Epithelial cell of esophagus (primary cell): Measurements from ENCODE around the gene CTSD.

ENCODE experiments used
- DNase-seq: peaks from one replicate; pipeline ENCODE4 v3.0.0; 2010; ENCODE audit warnings: low read depth
- H3K4me3 ChIP-seq: 2 replicates; pipeline ENCODE4 v1.5.1; 2011; ENCODE audit warnings: mild to moderate bottlenecking, low read length, control low read depth
- TF ChIP-seq, protein P1 (sequence below): IDR thresholded peaks from 2 replicates; pipeline ENCODE4 v1.5.1; 2011; ENCODE audit warnings: low read depth, mild to moderate bottlenecking, low read length, control low read depth, inconsistent platforms; ENCODE audit not compliant: insufficient read depth; ENCODE audit errors: missing control alignments

Gene CTSD

DNA sequence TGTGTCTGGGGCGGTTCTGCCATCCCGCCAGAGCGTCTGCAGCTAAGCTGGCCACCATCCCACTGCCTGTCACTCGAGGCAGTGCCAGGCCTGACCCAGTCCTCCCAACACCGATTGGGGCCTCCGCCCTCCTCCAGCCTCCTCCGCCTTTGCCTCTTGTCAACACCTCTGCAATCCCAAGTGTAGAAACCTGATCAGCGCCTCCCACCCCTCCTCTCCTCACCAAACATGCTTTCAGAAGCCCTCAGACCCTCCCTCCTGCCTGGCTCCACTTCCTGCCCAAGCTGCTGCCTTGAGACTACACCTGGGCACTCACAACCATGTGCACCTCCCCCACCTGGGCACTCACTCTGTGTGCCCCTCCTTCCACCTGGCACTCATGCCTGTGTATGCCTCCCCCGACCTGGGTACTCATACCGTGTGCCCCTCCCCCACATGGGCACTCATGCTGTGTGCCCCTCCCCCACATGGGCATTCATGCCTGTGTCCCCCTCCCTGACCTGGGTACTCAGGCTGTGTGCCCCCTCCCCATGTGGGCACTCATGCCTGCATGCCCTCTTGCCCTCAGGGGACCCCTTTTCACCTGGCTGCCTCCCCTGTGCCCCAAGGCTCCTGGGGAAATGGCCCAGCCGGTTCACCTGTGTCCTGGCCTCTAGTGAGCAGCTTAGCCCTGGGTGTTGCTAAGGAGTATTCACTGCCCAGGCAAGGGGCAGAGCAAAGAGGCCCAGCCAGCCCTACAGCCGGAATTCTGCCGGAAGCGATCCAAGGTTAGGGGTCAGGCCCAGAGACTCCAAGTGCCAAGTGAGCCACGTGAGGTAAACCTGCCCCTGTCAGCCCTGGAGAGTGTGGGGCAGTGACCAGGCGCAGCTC lies 7.8 kb downstream of the CTSD start:
- TF ChIP-seq, protein P1, sequence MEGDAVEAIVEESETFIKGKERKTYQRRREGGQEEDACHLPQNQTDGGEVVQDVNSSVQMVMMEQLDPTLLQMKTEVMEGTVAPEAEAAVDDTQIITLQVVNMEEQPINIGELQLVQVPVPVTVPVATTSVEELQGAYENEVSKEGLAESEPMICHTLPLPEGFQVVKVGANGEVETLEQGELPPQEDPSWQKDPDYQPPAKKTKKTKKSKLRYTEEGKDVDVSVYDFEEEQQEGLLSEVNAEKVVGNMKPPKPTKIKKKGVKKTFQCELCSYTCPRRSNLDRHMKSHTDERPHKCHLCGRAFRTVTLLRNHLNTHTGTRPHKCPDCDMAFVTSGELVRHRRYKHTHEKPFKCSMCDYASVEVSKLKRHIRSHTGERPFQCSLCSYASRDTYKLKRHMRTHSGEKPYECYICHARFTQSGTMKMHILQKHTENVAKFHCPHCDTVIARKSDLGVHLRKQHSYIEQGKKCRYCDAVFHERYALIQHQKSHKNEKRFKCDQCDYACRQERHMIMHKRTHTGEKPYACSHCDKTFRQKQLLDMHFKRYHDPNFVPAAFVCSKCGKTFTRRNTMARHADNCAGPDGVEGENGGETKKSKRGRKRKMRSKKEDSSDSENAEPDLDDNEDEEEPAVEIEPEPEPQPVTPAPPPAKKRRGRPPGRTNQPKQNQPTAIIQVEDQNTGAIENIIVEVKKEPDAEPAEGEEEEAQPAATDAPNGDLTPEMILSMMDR, result no peak

DNA sequence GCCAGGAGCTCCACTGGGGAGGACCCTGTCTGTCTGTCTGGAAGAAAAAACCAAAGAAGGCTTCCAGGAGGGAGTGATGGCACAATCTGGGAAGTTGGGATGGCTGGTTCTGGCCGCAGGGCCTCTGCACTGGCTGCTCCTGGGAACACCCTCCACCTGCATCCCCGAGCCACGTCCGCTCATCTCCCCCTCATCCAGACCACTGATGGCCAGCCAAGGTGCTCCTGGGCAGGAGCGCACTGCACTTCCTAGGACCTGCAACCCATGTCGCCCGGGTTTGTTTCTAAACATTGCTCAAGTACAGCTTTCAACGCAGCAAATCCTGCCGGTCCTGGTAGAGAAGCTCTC lies 8.4 kb downstream of the CTSD start:
- TF ChIP-seq, protein P1, result no peak
- no peak for DNase-seq
- no peak overlapping the region for H3K4me3 ChIP-seq

More for the DNA sequence above, 7.8 kb downstream of the CTSD start:
- DNase-seq, result no peak
- no peak overlapping the region for H3K4me3 ChIP-seq

DNA sequence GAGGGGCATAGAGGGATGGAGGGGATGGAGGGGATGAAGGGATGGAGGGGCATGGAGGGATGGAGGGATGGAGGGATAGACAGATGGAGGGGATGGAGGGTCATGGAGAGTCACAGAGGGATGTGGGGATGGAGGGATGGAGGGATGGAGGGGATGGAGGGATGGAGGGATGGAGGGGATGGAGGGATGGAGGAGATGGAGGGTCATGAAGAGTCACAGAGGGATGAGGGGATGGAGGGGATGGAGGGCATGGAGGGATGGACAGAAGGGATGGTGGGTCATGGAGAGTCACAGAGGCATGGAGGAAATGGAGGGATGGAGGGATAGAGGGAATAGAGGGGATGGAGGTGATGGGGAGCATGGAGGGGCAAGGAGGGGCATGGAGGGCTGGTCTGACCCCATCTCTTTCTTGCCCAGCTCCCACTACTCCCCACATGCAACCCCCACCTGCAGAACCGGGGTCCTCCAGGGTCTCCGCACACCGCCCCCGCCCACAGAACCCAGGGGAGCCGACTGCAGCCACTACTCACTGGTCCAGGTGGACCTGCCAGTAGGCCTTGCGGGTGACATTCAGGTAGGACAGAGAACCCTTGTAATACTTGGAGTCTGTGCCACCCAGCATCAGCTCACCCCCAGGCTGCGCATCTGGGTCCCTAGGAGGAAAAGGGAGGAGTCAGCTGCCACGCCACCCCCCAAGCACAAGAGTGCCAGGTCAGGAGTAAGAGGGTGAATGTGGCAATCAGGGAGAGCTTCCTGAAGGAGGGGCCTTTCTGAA lies 9.2 kb downstream of the CTSD start:
- H3K4me3 ChIP-seq, result no peak overlapping the region
- no peak for DNase-seq
- TF ChIP-seq, protein P1, result no peak

DNA sequence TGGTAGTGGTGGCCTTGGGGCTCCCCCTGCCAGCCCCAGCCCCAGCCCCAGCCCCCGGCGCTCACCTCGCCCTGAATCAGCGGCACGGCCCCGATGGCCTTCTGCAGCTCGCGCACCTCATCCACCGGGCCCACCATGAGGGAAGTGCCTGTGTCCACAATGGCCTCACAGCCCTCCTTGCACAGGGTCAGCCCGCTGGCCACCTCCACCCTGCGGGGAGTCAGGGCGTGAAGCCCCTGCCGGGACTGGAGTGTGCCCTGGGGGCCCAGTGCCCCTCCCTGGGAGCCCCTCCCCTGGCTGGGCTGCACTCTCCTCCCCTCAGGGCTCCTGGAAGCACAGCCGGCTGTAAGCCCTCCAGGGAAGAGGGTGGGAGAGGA lies 9.8 kb downstream of the CTSD start:
- H3K4me3 ChIP-seq, result no peak overlapping the region
- TF ChIP-seq, protein P1, result no peak
- no peak for DNase-seq

DNA sequence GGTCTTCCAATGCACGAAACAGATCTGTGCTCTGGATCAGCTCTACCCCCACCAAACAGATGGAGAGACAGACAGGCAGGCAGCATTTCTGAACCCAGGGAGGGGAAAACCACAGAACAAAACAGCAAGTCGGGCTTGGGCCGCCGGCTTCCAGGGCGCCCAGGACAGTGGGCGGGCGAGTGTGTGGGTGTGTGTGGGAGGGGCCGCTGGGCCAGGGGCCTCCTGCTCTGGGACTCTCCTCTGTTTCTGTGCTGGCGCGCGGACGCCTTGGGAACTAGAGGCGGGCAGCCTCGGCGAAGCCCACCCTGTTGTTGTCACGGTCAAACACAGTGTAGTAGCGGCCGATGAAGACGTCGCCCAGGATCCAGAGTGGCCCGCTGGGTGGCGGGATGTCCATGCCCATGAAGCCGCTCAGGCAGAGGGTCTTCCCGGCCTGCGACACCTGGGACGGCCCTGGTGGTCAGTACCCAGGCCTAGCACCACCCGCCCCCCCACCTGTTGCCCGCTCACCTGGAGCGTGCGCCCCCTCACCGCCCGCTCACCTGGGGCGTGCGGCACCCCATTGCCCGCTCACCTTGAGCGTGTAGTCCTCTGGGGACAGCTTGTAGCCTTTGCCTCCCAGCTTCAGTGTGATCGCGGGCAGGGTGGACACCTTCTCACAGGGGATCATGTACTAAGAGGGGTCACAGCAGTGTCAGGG lies 10.3 kb downstream of the CTSD start:
- no peak for DNase-seq
- no peak overlapping the region for H3K4me3 ChIP-seq
- TF ChIP-seq, protein P1, result no peak

DNA sequence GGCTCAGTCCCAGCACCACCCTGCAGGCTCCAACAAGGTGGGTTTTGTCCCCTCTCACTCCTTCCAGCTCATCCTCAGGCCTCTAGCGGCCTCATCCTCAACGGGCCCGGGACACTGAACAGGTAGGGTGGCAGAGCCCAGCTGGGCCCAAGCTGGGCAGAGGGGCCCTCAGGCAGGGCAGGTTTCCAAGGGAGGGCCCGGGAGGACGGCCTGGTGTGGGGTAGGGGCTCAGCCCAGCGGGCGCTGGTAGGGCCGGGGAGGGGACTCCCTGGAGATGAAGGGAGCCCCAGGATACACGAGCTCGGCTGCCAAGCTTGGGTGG lies 10.9 kb downstream of the CTSD start:
- TF ChIP-seq, protein P1, result no peak
- no peak overlapping the region for H3K4me3 ChIP-seq
- no peak for DNase-seq
